ENCODE results near the gene ANKRD6.

DNA sequence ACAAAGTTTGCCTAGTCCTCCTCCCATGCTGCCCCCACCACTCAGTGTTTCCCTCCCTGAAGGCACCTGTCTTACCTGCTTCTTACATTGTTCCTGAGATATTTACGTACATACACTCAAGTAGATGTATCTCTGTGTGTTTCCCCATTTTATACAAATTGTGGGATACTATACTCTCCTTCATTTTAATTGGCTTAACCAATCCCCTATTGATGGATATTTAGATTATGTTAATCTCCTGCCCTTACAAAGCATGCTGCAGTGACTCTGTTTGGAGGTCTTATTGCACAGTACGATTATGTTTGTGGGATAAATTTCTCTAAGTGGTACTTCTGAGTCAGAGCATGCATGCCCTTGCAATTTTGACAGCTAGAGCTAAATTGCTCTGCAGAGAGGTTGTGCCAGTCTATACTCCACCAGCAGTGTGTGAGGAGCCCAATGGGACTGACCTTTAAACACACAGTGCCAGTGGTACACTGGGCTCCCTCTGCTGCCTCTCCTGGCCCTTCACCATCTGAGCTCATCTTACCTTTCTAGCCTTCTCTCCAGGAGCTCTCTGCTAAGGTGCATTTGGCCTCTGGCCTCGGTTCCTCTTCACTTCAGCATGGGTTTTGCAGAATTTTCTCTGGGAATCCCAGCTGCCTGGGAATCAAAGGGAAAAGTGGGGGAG lies 148.2 kb downstream of the ANKRD6 start:
- TF ChIP-seq GATA3 (IDR thresholded peaks at IDR 0.05; ENCODE audit: low read depth, low read length) (no peak), GATA2 (IDR thresholded peaks at IDR 0.05; ENCODE audit: low read depth, low read length) (no peak)

Data from SH-SY5Y (cell line).